PC-9 (cell line): ENCODE data around the gene THG1L.

Experiments used
- EZH2 ChIP-seq: fragments of 200-600 bp; sonication (generic); IDR thresholded peaks from 2 replicates; pipeline ENCODE4 v1.8.0; 2017; ENCODE audit warnings: antibody characterized with exemption, low read depth
- TF ChIP-seq, protein P1 (sequence below): fragments of 200-600 bp; sonication (generic); conservative IDR thresholded peaks from 2 replicates; pipeline ENCODE4 v1.6.1; 2017; ENCODE audit warnings: mixed run types, antibody characterized with exemption, mild to moderate bottlenecking, moderate library complexity

DNA sequence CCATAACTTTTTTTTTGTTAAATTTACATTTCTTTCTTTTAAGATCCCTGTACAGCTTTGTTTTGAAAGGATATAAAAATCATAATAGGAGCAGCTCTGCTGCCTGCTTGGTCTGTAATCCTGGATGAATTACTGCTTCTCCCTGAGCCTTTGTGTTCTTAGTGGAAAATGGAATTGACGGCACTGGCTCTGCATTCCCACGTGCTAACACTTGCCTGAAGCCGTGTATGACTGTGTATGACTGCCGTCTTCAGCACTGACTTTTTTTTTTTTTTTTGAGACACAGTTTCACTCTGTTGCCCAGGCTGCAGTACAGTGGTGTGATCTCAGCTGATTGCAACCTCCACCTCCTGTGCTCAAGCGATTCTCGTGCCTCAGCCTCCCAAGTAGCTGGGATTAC is 4.8 kb downstream of the THG1L start:
- no peak for TF ChIP-seq EZH2
- TF ChIP-seq, protein P1, sequence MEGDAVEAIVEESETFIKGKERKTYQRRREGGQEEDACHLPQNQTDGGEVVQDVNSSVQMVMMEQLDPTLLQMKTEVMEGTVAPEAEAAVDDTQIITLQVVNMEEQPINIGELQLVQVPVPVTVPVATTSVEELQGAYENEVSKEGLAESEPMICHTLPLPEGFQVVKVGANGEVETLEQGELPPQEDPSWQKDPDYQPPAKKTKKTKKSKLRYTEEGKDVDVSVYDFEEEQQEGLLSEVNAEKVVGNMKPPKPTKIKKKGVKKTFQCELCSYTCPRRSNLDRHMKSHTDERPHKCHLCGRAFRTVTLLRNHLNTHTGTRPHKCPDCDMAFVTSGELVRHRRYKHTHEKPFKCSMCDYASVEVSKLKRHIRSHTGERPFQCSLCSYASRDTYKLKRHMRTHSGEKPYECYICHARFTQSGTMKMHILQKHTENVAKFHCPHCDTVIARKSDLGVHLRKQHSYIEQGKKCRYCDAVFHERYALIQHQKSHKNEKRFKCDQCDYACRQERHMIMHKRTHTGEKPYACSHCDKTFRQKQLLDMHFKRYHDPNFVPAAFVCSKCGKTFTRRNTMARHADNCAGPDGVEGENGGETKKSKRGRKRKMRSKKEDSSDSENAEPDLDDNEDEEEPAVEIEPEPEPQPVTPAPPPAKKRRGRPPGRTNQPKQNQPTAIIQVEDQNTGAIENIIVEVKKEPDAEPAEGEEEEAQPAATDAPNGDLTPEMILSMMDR = no peak
